Measurements from ENCODE around the gene MYLK.
"Not testable (repeated sequence)": the region's sequence is repeated elsewhere in the genome, so short reads cannot be mapped to it uniquely, and the experiment has no call there.

MYLK gene

GRCh38 chr3:123884203-123884831 lies at the start of gene MYLK:
TSS of gene MYLK (minus strand) at chr3:123884332. CDS start at chr3:123793841, 90,491 bp downstream.
- peak; percentile 62 for DNase-seq

- DNase-seq, result no peak
Measured at GRCh38 chr3:123930445-123930844, 46.3 kb upstream of the MYLK start.

GRCh38 chr3:123929325-123929724 lies 45.2 kb upstream of the MYLK start:
- no peak for DNase-seq

- DNase-seq, result no peak
Measured at GRCh38 chr3:123926396-123926795, 42.3 kb upstream of the MYLK start.

GRCh38 chr3:123920868-123921267 lies 36.7 kb upstream of the MYLK start:
- no peak for DNase-seq

GRCh38 chr3:123920383-123920782 lies 36.3 kb upstream of the MYLK start:
- no peak for DNase-seq

- no peak for DNase-seq
Measured at GRCh38 chr3:123919353-123919752, 35.2 kb upstream of the MYLK start.

GRCh38 chr3:123914829-123915228 lies 30.7 kb upstream of the MYLK start:
- no peak for DNase-seq

GRCh38 chr3:123909785-123910184 lies 25.7 kb upstream of the MYLK start:
- no peak for DNase-seq

- DNase-seq, result no peak
Measured at GRCh38 chr3:123907720-123908119, 23.6 kb upstream of the MYLK start.

- no peak for DNase-seq
Measured at GRCh38 chr3:123899300-123899865, 15.3 kb upstream of the MYLK start.

- no peak for DNase-seq
Measured at GRCh38 chr3:123893012-123893411, 8.9 kb upstream of the MYLK start.

- no peak for DNase-seq
Measured at GRCh38 chr3:123892195-123892594, 8.1 kb upstream of the MYLK start.

GRCh38 chr3:123890991-123891390 lies 6.9 kb upstream of the MYLK start:
- DNase-seq, result not testable (repeated sequence)

- DNase-seq, result not testable (repeated sequence)
Measured at GRCh38 chr3:123890162-123890561, 6.0 kb upstream of the MYLK start.

GRCh38 chr3:123884993-123885392 lies 861 bp upstream of the MYLK start:
- no peak for DNase-seq

- DNase-seq, result no peak
Measured at GRCh38 chr3:123883701-123884202, 380 bp downstream of the MYLK start.

GRCh38 chr3:123883111-123883510 lies 1.0 kb downstream of the MYLK start:
- DNase-seq, result no peak

GRCh38 chr3:123881771-123882170 lies 2.4 kb downstream of the MYLK start:
- no peak for DNase-seq

- no peak for DNase-seq
Measured at GRCh38 chr3:123880998-123881561, 3.1 kb downstream of the MYLK start.

- DNase-seq, result no peak
Measured at GRCh38 chr3:123878807-123879206, 5.3 kb downstream of the MYLK start.

- DNase-seq, result no peak
Measured at GRCh38 chr3:123877965-123878364, 6.2 kb downstream of the MYLK start.

- no peak for DNase-seq
Measured at GRCh38 chr3:123877466-123877865, 6.7 kb downstream of the MYLK start.

- DNase-seq, result no peak
Measured at GRCh38 chr3:123876858-123877257, 7.3 kb downstream of the MYLK start.

- DNase-seq, result no peak
Measured at GRCh38 chr3:123872621-123873020, 11.5 kb downstream of the MYLK start.
